GM19324 (cell line): ENCODE measurements around the gene OR56B1.
"Not testable (repeated sequence)": the region's sequence is repeated elsewhere in the genome, so short reads cannot be mapped to it uniquely, and the experiment has no call there.

ENCODE experiments used
- ATAC-seq: cut with Tn5 transposase; IDR thresholded peaks from one replicate; pipeline ENCODE4 v1.9.1; 2021; ENCODE audit warnings: mild to moderate bottlenecking, moderate library complexity; ENCODE audit not compliant: unreplicated experiment, low FRiP score

OR56B1 gene

DNA sequence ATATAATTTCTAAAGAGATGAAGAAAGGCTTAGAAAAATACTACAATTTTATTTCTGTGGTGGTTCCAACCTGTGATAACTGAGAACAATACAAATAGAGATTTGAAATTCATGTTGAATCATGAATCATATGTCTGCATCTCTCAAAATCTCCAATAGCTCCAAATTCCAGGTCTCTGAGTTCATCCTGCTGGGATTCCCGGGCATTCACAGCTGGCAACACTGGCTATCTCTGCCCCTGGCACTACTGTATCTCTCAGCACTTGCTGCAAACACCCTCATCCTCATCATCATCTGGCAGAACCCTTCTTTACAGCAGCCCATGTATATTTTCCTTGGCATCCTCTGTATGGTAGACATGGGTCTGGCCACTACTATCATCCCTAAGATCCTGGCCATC is at the start of gene OR56B1:
TSS of gene OR56B1 (plus strand) at position 53 of the 400 bp plus-strand sequence. CDS start at position 122, 69 bp downstream.
- ATAC-seq, result no peak

DNA sequence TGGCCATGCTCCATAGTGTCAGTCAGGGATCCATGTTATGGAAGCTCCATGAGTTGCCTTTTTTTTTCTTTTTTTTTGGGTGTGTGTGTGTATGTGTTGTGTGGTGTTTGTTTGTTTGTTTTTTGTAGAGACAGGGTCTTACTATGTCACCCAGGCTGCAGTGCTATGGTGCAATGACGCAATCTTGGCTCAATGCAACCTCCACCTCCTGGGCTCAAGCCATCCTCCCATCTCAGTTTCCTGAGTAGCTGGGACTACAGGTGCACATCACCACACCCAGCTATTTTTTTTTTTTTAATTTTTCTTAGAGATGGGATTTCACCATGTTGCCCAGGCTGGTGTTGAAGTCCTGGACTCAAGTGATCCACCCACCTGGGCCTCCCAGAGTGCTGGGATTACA is 47.8 kb upstream of the OR56B1 start:
- no peak for ATAC-seq

GRCh38 chr11:5689551-5689983 is 46.7 kb upstream of the OR56B1 start, which contains the start of gene TRIM22:
TRIM22 (plus strand) TSS chr11:5689790; CDS start chr11:5696233, 6,443 bp downstream.
- ATAC-seq, result peak; percentile 77

DNA sequence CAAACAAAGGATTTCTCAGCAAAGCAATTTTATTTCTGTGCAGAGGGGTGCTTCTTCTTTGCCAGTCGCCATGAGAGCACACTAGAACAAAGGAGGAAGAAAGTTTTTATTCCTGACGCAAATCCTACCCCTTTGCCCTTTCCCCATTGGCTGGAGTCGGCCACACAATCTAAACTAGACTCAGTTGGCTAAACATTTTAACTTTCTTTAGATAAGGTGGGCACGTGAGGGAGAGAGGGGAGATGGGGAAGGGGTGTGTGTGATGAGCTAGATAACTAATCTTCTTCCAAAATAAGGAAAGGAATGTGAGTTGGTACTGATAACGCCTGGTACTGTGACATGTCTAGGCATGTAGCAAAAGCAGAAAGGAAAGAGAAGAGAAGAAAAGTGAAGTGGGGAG is 46.0 kb upstream of the OR56B1 start:
- ATAC-seq, result no peak

DNA sequence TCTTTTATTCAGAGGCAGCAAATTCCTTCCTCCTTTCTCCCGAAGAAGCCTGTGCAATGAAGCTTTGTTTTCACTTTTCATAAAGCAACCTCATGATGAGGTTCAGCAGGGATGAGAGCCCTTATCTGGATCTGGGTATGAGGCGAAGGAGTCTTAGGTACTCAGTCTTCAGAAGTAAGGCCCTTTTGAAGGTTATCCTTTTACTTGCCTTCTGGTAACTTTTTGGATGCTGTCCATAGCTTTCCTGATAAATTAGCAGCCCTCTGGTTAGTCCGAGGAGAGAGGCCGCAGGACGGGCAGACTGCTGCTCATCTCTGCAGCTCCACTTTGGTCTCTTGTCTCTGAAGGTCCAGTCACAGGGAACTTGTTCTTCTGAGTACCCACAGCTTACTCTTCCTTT is 45.5 kb upstream of the OR56B1 start:
- no peak for ATAC-seq

DNA sequence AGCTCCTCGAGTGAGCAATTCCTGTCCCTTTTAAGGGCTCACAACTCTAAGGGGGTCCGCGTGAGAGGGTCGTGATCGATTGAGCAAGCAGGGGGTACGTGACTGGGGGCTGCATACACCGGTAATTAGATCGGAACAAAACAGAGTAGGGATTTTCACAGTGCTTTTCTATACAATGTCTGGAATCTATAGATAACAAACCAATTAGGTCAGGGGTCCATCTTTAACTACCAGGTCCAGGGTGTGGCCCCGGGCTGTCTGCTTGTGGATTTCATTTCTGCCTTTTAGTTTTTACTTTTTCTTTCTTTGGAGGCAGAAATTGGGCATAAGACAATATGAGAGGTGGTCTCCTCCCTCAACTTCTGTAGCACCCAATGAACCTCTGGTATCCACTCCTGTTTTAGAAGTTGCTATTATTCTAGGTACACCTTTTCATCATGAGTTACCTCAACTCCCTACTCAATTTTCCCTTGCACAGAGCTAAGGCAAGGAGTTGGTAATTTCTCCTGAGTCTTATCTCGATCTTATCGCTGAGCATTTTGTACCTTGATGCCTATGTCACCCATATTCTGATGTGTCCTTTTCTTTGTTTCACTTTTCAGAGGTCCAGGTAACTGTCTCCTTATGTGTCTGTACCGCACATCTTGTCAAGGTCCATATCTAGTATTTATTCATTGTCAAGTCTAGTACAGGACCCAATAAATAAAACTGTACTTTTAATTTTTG is 44.8 kb upstream of the OR56B1 start:
- ATAC-seq, result not testable (repeated sequence)

GRCh38 chr11:5691964-5692361 is 44.3 kb upstream of the OR56B1 start:
- no peak for ATAC-seq

DNA sequence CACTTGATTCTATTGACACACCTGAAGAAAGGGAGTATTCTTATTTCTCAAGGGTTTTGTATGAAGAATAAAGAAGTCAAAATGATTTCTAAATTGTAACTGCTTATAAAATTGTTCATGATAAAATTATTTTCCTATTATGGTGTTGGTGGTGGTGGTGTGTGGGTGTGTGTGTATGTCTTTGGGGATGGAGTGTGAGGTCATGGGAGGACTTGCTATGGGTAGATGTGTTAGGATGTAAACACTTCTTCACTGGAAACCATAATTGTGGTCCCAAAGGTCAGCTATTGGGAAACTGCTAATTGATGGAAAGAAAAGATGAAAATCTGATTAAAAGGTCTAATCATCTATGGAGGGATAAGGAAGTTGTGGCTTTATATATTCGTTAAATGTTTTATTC is 41.6 kb upstream of the OR56B1 start:
- no peak for ATAC-seq

GRCh38 chr11:5695580-5695979 is 40.7 kb upstream of the OR56B1 start:
- no peak for ATAC-seq

- no peak for ATAC-seq
Measured at GRCh38 chr11:5696210-5696609, 40.0 kb upstream of the OR56B1 start.

- no peak for ATAC-seq
Measured at GRCh38 chr11:5698281-5698680, 38.0 kb upstream of the OR56B1 start.

- no peak for ATAC-seq
Measured at GRCh38 chr11:5700421-5701054, 35.7 kb upstream of the OR56B1 start.

DNA sequence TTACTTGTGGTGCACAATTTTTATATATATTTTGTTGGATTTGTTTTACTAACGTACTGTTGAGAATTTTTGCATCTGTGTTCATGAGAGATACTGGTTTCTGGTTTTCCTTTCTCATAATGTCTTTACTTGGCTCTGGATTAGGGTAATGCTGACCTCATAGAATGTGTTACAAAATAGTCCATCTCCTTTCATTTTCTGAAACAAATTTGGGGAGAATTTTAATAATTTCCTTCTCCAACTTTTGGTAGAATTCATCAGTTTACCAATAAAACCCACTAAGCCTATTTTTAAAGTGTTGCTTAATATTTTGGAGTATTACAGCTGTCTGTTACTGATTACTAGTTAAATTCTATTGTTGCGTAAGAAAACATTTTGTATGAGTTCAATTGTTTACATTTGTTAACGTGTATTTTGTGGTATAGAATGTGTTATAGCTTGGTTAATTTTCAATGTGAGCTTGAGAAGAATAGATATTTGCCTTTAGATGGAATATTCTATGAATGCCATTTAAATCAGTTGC is 35.1 kb upstream of the OR56B1 start:
- no peak for ATAC-seq

DNA sequence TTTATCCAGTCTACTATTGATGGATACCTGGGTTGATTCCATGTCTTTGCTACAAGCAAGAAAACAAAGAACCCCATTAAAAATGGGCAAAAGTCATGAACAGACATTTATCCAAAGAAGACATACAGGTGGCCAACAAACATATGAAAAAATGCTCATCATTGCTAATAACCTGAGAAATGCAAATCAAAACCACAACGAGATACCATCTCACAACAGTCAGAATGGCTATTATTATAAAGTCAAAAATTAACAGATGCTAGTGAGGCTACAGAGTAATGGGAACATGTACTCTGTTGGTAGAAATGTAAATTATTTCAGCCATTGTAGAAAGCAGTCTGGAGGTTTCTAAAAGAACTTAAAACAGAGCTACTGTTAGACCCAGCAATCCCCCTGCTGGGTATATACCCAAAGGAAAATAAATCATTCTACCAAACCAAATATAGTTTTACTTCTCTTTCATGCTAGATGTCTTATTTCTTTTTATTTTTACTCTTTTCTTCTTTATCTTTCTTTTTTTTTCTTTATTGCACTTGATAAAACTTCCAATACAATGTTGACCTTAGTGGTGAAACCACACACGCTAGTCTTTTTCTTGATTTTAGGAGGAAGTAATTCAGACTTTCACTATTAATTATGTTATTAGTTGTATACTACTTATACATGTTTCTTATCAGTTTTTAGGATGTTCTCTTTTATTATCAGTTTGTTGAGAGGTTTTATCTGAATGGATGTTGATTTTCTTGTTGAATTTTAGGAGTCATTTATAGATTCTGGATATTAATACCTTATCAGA is 32.3 kb upstream of the OR56B1 start:
- ATAC-seq, result peak; percentile 82

DNA sequence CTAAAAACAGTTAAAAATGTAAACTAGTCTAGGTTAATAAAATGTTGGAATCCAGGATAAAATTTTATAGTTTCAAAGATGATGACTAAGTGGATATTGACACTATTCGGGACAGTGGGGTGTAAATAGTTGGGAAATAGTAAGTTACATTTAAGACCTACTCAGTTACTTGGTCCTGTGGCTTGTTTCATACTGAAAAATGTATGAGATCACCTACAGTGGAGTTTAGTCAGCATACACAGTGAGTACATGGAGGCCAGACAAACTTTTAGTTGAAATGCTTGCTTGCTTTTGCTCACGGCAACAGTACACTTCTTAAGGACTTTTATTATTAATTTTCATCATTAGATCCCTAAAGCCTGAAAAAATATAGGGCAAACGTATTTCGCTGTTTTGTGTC is 30.6 kb upstream of the OR56B1 start:
- ATAC-seq, result no peak

DNA sequence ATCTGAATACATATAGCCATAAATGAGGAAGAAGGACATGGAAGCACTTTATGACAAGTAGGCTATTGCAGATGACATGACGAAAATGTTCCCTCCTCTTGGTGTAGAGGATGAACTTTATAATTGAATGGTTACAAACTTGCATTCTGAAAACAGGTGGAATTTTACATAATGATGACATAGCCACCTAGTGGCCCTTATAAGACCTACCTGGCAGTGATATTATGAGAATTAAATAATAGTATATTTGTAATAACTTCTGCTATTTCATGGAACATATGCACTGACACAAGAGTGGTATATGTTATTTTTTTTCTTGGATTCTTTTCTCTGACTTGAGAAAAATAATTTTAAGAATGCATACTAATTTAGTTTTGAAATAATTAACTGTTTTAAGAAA is 23.7 kb upstream of the OR56B1 start:
- ATAC-seq, result no peak

- no peak for ATAC-seq
Measured at GRCh38 chr11:5713695-5714094, 22.6 kb upstream of the OR56B1 start.

DNA sequence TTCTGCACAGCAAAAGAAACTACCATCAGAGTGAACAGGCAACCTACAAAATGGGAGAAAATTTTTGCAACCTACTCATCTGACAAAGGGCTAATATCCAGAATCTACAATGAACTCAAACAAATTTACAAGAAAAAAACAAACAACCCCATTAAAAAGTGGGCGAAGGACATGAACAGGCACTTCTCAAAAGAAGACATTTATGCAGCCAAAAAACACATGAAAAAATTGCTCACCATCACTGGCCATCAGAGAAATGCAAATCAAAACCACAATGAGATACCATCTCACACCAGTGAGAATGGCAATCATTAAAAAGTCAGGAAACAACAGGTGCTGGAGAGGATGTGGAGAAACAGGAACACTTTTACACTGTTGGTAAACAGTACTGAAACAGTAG is 19.7 kb upstream of the OR56B1 start:
- not testable (repeated sequence) for ATAC-seq

DNA sequence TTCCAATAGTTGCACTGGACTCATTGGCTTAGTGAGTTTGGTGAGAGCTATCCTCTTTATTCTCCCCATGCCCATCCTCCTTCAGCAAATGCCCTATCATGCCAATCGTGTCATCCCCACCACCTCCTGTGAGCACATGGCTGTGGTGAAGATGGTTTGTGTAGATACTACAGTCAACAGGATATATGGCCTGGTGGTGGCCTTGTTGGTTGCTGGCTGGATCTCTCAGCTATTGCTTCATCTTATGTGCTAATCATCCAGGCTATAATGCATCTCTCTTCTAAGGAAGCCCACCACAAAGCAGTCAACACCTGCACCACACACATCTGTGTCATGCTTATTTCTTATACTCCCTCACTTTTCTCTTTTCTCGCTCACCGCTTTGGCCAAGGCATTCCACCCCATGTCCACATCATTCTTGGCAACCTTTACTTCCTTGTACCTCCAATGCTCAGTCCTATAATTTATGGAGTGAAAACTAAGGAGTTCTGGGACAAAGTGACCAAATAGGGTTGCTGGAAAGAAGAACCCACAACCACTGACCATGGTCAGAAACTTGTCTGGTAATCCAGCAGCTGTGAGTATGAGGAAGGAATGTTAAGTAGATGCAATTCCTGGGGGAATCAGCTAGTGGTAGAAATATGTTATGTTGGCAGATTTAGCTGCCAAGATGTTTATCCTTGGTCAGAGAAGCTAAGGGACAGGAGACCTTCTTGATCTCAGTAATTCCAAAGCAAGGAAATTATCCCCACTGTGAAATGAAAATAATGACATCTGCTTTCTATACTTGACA is 16.3 kb upstream of the OR56B1 start:
- ATAC-seq, result no peak

DNA sequence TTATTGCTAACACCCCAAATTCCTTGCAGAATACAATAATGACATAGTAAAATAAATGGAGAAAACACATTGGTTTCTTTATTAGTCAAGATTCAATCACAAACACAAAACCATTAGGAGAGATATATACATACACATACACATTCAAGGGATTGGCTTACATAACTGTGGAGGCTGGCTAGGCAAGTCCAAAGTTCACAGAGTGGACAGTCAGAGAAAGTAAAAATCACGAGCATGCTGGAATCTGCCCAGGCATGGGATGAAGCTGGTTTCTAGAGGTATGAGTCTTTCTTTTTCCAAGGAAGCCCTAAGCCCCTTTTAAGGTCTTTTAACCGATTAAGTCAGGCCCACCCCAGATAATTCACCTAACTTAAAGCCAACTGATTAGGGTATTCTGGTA is 13.6 kb upstream of the OR56B1 start:
- no peak for ATAC-seq
